GM19455 (cell line): ENCODE measurements around the gene FNDC3B.

ENCODE experiments used
- ATAC-seq: cut with Tn5 transposase; IDR thresholded peaks from one replicate; pipeline ENCODE4 v1.9.1; 2021; ENCODE audit not compliant: unreplicated experiment

Gene FNDC3B

GRCh38 chr3:172052405-172052804, 13.0 kb downstream of the FNDC3B start:
- no peak for ATAC-seq

- no peak for ATAC-seq
Observed at GRCh38 chr3:172054115-172054764, 14.9 kb downstream of the FNDC3B start.

GRCh38 chr3:172056416-172056815, 17.0 kb downstream of the FNDC3B start:
- ATAC-seq = no peak

GRCh38 chr3:172057059-172057458, 17.7 kb downstream of the FNDC3B start:
- no peak for ATAC-seq

- no peak for ATAC-seq
Observed at GRCh38 chr3:172057624-172058327, 18.4 kb downstream of the FNDC3B start.

- no peak for ATAC-seq
Observed at GRCh38 chr3:172059532-172059931, 20.2 kb downstream of the FNDC3B start.

GRCh38 chr3:172060234-172060633, 20.9 kb downstream of the FNDC3B start:
- no peak for ATAC-seq

GRCh38 chr3:172061724-172062184, 22.4 kb downstream of the FNDC3B start:
- ATAC-seq = peak; percentile 93

- no peak for ATAC-seq
Observed at GRCh38 chr3:172062761-172063160, 23.4 kb downstream of the FNDC3B start.

- no peak for ATAC-seq
Observed at GRCh38 chr3:172063456-172064432, 24.4 kb downstream of the FNDC3B start.

GRCh38 chr3:172065527-172065926, 26.1 kb downstream of the FNDC3B start:
- no peak for ATAC-seq

GRCh38 chr3:172065967-172066762, 26.8 kb downstream of the FNDC3B start:
- no peak for ATAC-seq

GRCh38 chr3:172066880-172067796, 27.8 kb downstream of the FNDC3B start:
- ATAC-seq = no peak

GRCh38 chr3:172067837-172068440, 28.6 kb downstream of the FNDC3B start:
- no peak for ATAC-seq

GRCh38 chr3:172068977-172069376, 29.6 kb downstream of the FNDC3B start:
- ATAC-seq = no peak

GRCh38 chr3:172069478-172069877, 30.1 kb downstream of the FNDC3B start:
- ATAC-seq = no peak

GRCh38 chr3:172070269-172070668, 30.9 kb downstream of the FNDC3B start:
- no peak for ATAC-seq

- ATAC-seq = no peak
Observed at GRCh38 chr3:172070802-172071201, 31.4 kb downstream of the FNDC3B start.

- ATAC-seq = no peak
Observed at GRCh38 chr3:172071780-172072330, 32.5 kb downstream of the FNDC3B start.
